Fibroblast of the aortic adventitia (primary cell): ENCODE measurements around the gene ASPRV1. TPM values are rescaled to one million over a fixed set of nuclear protein-coding genes. Genes with fewer than 3 reads are reported as not detected.

Experiments
- DNase-seq: peaks from one replicate; pipeline ENCODE4 v3.0.0-alpha.2; 2010; ENCODE audit warnings: low read depth
- H3K4me3 ChIP-seq: 2 replicates; pipeline ENCODE4 v1.5.1; 2011; ENCODE audit warnings: low read depth, mild to moderate bottlenecking, control low read depth, low read length, moderate library complexity
- total RNA-seq: library from RNA; depleted of rRNA; stranded (reverse); fragments of >200 nt; gene quantifications from 2 replicates; pipeline ENCODE4 v1.2.3, GENCODE V29; 2012; ENCODE audit warnings: low replicate concordance
- TF ChIP-seq, protein P1 (sequence below): IDR thresholded peaks from 2 replicates; pipeline ENCODE4 v1.5.1; 2011; ENCODE audit warnings: mild to moderate bottlenecking, low read length, control low read depth, inconsistent platforms; ENCODE audit not compliant: insufficient read depth

Gene ASPRV1
- total RNA-seq, 1 donor: 0.54 TPM

DNA sequence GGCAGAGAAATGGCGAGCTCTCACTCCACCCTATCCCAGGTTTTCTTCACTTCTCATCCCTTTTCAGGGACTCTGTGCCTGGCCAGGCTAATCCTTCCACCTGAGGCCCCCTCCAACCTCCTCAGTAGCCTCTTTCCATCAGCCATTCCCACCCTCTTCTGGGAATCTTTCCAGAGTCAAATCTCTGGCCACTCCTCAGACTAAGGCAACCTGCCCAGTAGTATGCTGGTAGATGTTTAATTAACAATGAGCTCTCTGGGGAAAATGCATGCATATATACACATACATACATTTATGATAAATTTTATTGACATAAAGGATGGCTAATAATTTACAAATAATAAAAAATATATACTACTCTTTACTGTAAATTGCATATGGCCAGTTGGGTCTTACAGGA, 11.4 kb upstream of the ASPRV1 start:
- TF ChIP-seq, protein P1, sequence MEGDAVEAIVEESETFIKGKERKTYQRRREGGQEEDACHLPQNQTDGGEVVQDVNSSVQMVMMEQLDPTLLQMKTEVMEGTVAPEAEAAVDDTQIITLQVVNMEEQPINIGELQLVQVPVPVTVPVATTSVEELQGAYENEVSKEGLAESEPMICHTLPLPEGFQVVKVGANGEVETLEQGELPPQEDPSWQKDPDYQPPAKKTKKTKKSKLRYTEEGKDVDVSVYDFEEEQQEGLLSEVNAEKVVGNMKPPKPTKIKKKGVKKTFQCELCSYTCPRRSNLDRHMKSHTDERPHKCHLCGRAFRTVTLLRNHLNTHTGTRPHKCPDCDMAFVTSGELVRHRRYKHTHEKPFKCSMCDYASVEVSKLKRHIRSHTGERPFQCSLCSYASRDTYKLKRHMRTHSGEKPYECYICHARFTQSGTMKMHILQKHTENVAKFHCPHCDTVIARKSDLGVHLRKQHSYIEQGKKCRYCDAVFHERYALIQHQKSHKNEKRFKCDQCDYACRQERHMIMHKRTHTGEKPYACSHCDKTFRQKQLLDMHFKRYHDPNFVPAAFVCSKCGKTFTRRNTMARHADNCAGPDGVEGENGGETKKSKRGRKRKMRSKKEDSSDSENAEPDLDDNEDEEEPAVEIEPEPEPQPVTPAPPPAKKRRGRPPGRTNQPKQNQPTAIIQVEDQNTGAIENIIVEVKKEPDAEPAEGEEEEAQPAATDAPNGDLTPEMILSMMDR: no peak
- peak; percentile 35 for DNase-seq
- H3K4me3 ChIP-seq: no peak overlapping the region

GRCh38 chr2:69969991-69970390, 8.6 kb upstream of the ASPRV1 start:
- H3K4me3 ChIP-seq: no peak overlapping the region
- DNase-seq: no peak
- TF ChIP-seq, protein P1: no peak

- no peak for DNase-seq
- TF ChIP-seq, protein P1: no peak
- H3K4me3 ChIP-seq: no peak overlapping the region
These were observed 7.9 kb upstream of the ASPRV1 start for GRCh38 chr2:69969126-69969983.

GRCh38 chr2:69968609-69969008, 7.2 kb upstream of the ASPRV1 start:
- H3K4me3 ChIP-seq: no peak overlapping the region
- no peak for DNase-seq
- TF ChIP-seq, protein P1: no peak

GRCh38 chr2:69966496-69966895, 5.1 kb upstream of the ASPRV1 start:
- DNase-seq: peak; percentile 25
- TF ChIP-seq, protein P1: no peak
- no peak overlapping the region for H3K4me3 ChIP-seq

DNA sequence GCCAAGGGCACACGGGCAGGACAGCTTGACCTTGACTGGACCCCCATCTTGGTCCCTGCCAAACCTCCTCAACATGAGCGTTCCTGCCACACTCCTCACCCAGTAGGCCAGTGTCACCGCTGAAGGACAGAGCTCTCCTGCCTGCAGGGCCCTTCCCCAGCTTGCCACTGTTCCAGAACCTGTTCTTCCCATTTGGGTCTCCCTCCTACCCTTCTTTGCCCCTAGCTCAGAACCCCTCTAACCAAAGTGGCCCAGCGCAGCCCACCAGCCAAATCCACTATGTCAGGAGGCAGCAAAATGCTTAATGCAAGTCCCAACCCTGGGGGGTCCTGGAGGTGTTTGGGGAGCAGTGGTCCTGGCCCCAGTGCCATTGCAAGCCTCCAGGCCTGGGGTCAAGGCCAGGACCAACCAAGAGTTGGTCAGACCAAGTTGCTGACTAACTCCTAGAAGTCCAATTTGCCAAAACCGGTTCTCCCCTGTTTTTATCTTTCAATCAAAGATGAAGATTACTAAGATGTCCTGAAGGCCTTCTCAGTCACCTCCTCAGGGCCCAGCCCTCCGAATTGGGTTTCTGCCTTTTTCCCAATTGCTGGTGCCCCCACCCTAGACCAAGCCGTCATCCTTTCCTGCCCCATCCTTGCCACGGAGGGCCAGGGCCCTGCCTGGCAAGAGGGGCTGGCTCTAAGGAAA, 4.5 kb upstream of the ASPRV1 start:
- no peak for DNase-seq
- no peak overlapping the region for H3K4me3 ChIP-seq
- TF ChIP-seq, protein P1: no peak
